GM18873 (cell line): ENCODE measurements around the gene ITGB8.
A peak's percentile ranks its signal among the peaks of the same experiment; 100 is the strongest.

Experiments
- ATAC-seq: cut with Tn5 transposase; IDR thresholded peaks from one replicate; pipeline ENCODE4 v1.9.1; 2021; ENCODE audit warnings: mild to moderate bottlenecking, moderate library complexity, moderate number of reproducible peaks; ENCODE audit not compliant: unreplicated experiment, low FRiP score

ITGB8 gene

GRCh38 chr7:20408467-20408826, 77.7 kb downstream of the ITGB8 start:
- no peak for ATAC-seq

- no peak for ATAC-seq
Observed at GRCh38 chr7:20409961-20410360, 79.3 kb downstream of the ITGB8 start.

- no peak for ATAC-seq
Observed at GRCh38 chr7:20411372-20411771, 80.7 kb downstream of the ITGB8 start.

GRCh38 chr7:20412032-20412431, 81.3 kb downstream of the ITGB8 start:
- no peak for ATAC-seq

- no peak for ATAC-seq
Observed at GRCh38 chr7:20417260-20417659, 86.6 kb downstream of the ITGB8 start.

- ATAC-seq, result no peak
Observed at GRCh38 chr7:20417675-20418382, 87.1 kb downstream of the ITGB8 start.

- no peak for ATAC-seq
Observed at GRCh38 chr7:20424500-20424899, 93.8 kb downstream of the ITGB8 start.

- no peak for ATAC-seq
Observed at GRCh38 chr7:20430664-20431063, 100.0 kb downstream of the ITGB8 start.

- no peak for ATAC-seq
Observed at GRCh38 chr7:20431146-20431545, 100.4 kb downstream of the ITGB8 start.

GRCh38 chr7:20432071-20432470, 101.4 kb downstream of the ITGB8 start:
- no peak for ATAC-seq

GRCh38 chr7:20435305-20435704, 104.6 kb downstream of the ITGB8 start:
- ATAC-seq, result no peak

- ATAC-seq, result peak; percentile 2
Observed at GRCh38 chr7:20438248-20438647, 107.5 kb downstream of the ITGB8 start.

- peak; percentile 82 for ATAC-seq
Observed at GRCh38 chr7:20438694-20439376, 108.1 kb downstream of the ITGB8 start.

GRCh38 chr7:20439416-20440185, 108.9 kb downstream of the ITGB8 start:
- ATAC-seq, result no peak

- no peak for ATAC-seq
Observed at GRCh38 chr7:20440472-20441105, 109.9 kb downstream of the ITGB8 start.

GRCh38 chr7:20441346-20441745, 110.6 kb downstream of the ITGB8 start:
- ATAC-seq, result no peak

- ATAC-seq, result no peak
Observed at GRCh38 chr7:20441991-20442441, 111.3 kb downstream of the ITGB8 start.

- no peak for ATAC-seq
Observed at GRCh38 chr7:20442951-20443350, 112.3 kb downstream of the ITGB8 start.

GRCh38 chr7:20444030-20444800, 113.5 kb downstream of the ITGB8 start:
- no peak for ATAC-seq

GRCh38 chr7:20447021-20447650, 116.4 kb downstream of the ITGB8 start:
- ATAC-seq, result peak; percentile 81
